K562 (cell line): Measurements from ENCODE around the gene MICOS13. TPM values are rescaled to one million over a fixed set of nuclear protein-coding genes. Genes with fewer than 3 reads are reported as not detected.

Source experiments
- CC2D1A ChIP-seq: fragments of 450-650 bp; IDR thresholded peaks from 2 replicates; pipeline ENCODE4 v1.6.1; 2017; ENCODE audit warnings: mild to moderate bottlenecking
- CEBPG ChIP-seq, 3 experiments: fragments of 200-800 bp in 1 of 3; sonication (Bioruptor generic) in 1 of 3; sonication (generic) in 1 of 3; formaldehyde crosslinking in 1 of 3; IDR thresholded peaks in 2 of 3; conservative IDR thresholded peaks in 1 of 3; 2 replicates each; pipeline versions ENCODE4 v1.6.1 to v1.8.0; 2016 to 2022; ENCODE audit warnings: missing compliant biosample characterization in 2 of 3, missing genetic modification characterization in 2 of 3, mild to moderate bottlenecking in 1 of 3, missing genetic modification reagents in 1 of 3
- CLOCK ChIP-seq: fragments of 250-450 bp; sonication (Bioruptor Pico); IDR thresholded peaks from 2 replicates; pipeline ENCODE4 v1.4.0; 2020; ENCODE audit warnings: mild to moderate bottlenecking, moderate library complexity, borderline replicate concordance
- ETS2 ChIP-seq: IDR thresholded peaks from 2 replicates; pipeline ENCODE4 v1.6.1; 2016; ENCODE audit warnings: borderline replicate concordance, missing genetic modification characterization, mild to moderate bottlenecking, moderate library complexity, missing compliant biosample characterization; ENCODE audit not compliant: poor library complexity, severe bottlenecking
- HDAC8 ChIP-seq: fragments of 450-650 bp; IDR thresholded peaks from 2 replicates; pipeline ENCODE4 v1.6.1; 2016; ENCODE audit warnings: mild to moderate bottlenecking, missing genetic modification characterization, moderate library complexity, missing compliant biosample characterization
- HOMEZ ChIP-seq: fragments of 250-450 bp; sonication (Bioruptor Pico); IDR thresholded peaks from 2 replicates; pipeline ENCODE4 v1.4.0; 2020; ENCODE audit warnings: mild to moderate bottlenecking, moderate library complexity
- KAT2B ChIP-seq: IDR thresholded peaks from one replicate; pipeline ENCODE4 v1.6.1; 2012; ENCODE audit warnings: low read depth, mild to moderate bottlenecking, control low read depth, inconsistent platforms, low read length, moderate library complexity
- MBD1 ChIP-seq: fragments of 250-450 bp; sonication (Bioruptor Pico); IDR thresholded peaks from 2 replicates; pipeline ENCODE4 v1.8.0; 2022; ENCODE audit warnings: inconsistent platforms
- NBN ChIP-seq: fragments of 450-650 bp; IDR thresholded peaks from 2 replicates; pipeline ENCODE4 v1.6.1; 2016; ENCODE audit warnings: low read depth, mild to moderate bottlenecking
- NFE2 ChIP-seq: IDR thresholded peaks from 2 replicates; pipeline ENCODE4 v1.6.1; 2014; ENCODE audit warnings: antibody characterized with exemption, low read depth
- RNF219 ChIP-seq: fragments of 250-450 bp; sonication (Bioruptor Pico); IDR thresholded peaks from 2 replicates; pipeline ENCODE4 v1.5.0; 2022; ENCODE audit warnings: mild to moderate bottlenecking
- SRSF7 ChIP-seq: fragments of 200-400 bp; formaldehyde crosslinking; optimal IDR thresholded peaks from 2 replicates; pipeline ENCODE3; 2017; ENCODE audit warnings: mild to moderate bottlenecking, low read depth, low read length
- SUPT5H ChIP-seq: fragments of 450-650 bp; IDR thresholded peaks from 2 replicates; pipeline ENCODE4 v1.6.1; 2016
- TCFL5 ChIP-seq: fragments of 250-450 bp; sonication (Bioruptor Pico); conservative IDR thresholded peaks from 2 replicates; pipeline ENCODE4 v1.6.1; 2021; ENCODE audit warnings: mild to moderate bottlenecking, moderate library complexity, matching md5 sums
- TSC22D4 ChIP-seq: fragments of 450-650 bp; IDR thresholded peaks from 2 replicates; pipeline ENCODE4 v1.6.1; 2016; ENCODE audit warnings: missing genetic modification characterization, missing biosample characterization, control low read depth
- ZC3H4 ChIP-seq: sonication (generic); formaldehyde crosslinking; IDR thresholded peaks from 2 replicates; pipeline ENCODE4 v1.9.0; 2021; ENCODE audit warnings: missing genetic modification reagents, borderline replicate concordance
- ZC3H8 ChIP-seq: fragments of 450-650 bp; IDR thresholded peaks from 2 replicates; pipeline ENCODE4 v1.6.1; 2017
- ZNF41 ChIP-seq: fragments of 250-450 bp; sonication (Bioruptor Pico); conservative IDR thresholded peaks from 2 replicates; pipeline ENCODE4 v1.4.0; 2020; ENCODE audit warnings: mild to moderate bottlenecking
- ZNF76 ChIP-seq: fragments of 250-450 bp; sonication (Bioruptor Pico); IDR thresholded peaks from 2 replicates; pipeline ENCODE4 v1.4.0; 2020; ENCODE audit warnings: mild to moderate bottlenecking, moderate library complexity, borderline replicate concordance
- ZNF77 ChIP-seq: fragments of 250-450 bp; sonication (Bioruptor Pico); IDR thresholded peaks from 2 replicates; pipeline ENCODE4 v1.5.0; 2020
- polyA plus RNA-seq, 8 experiments: library from polyadenylated mRNA; depleted of rRNA in 4 of 8; stranded (reverse) in 5 of 8; unstranded in 3 of 8; fragments of >200 nt; fragmentation: Nextera tagmentation in 2 of 8; fragmentation: Illumina TruSeq in 1 of 8; extraction: Ambion mirVana in 2 of 8; extraction: Trizol in 1 of 8; gene quantifications; 2 replicates each; pipeline versions ENCODE4 v1.2.1 to v1.2.3, GENCODE V29; 2011 to 2014; ENCODE audit warnings: inconsistent platforms in 1 of 8, missing spikeins in 1 of 8
- total RNA-seq, 7 experiments: library from RNA; depleted of rRNA in 6 of 7; stranded (reverse); fragments of >200 nt in 6 of 7; fragmentation: Illumina TruSeq in 2 of 7; extraction: Trizol in 2 of 7; gene quantifications; 2 replicates each; pipeline versions ENCODE4 v1.2.1 to v1.2.3, GENCODE V29; 2011 to 2021; ENCODE audit warnings: low replicate concordance in 1 of 7

The MICOS13 gene
- total and polyA plus RNA-seq, 9 of the 15 experiments (the other 6 are each of a cell fraction or from before 2014, with no cell fraction given): 15.5 to 220 (median 49.4) TPM

GRCh38 chr19:5687360-5688198 is 7.3 kb upstream of the MICOS13 start (continued):
- TF ChIP-seq CC2D1A: no peak
- TF ChIP-seq NBN: 0 out of 2 replicates have a peak, but pooled peaks have one; percentile 4
- TF ChIP-seq CEBPG (CRISPR knock-in tag; IDR thresholded peaks at IDR 0.05): no peak
- TF ChIP-seq CEBPG (tag; conservative IDR thresholded peaks at IDR 0.05 in 1 of 2, IDR thresholded peaks at IDR 0.05 in 1 of 2): no peak
- no peak for TF ChIP-seq ZNF76 (CRISPR knock-in tag)
- no peak for TF ChIP-seq ZNF41 (CRISPR knock-in tag)
- no peak for TF ChIP-seq RNF219 (CRISPR knock-in tag)
- TF ChIP-seq KAT2B: no peak
- TF ChIP-seq ZC3H8: no peak
- no peak for TF ChIP-seq TCFL5
- 0 out of 2 replicates have a peak, but pooled peaks have one; percentile 2 for TF ChIP-seq SUPT5H
- TF ChIP-seq NFE2: no peak
- no peak for TF ChIP-seq ETS2 (tag)
- 0 out of 2 replicates have a peak, but pooled peaks have one; percentile 14 for TF ChIP-seq HOMEZ (CRISPR knock-in tag)
- no peak for TF ChIP-seq SRSF7
- TF ChIP-seq HDAC8: no peak
- TF ChIP-seq MBD1: no peak
- TF ChIP-seq CLOCK (CRISPR knock-in tag): no peak
- TF ChIP-seq TSC22D4: no peak
- no peak for TF ChIP-seq ZC3H4 (CRISPR knock-in tag)
- TF ChIP-seq ZNF77: no peak
